ENCODE measurements around the gene LRRC4C.
A peak's percentile ranks its signal among the peaks of the same experiment; 100 is the strongest.

Gene LRRC4C

GRCh38 chr11:41250408-41250935, 209.0 kb downstream of the LRRC4C start:
- DNase-seq (ENCODE audit: low read depth in 2 of 2): no peak

- no peak for DNase-seq (ENCODE audit: low read depth in 2 of 2)
Observed at GRCh38 chr11:41247621-41248020, 211.8 kb downstream of the LRRC4C start.

GRCh38 chr11:41246399-41246745, 213.1 kb downstream of the LRRC4C start:
- DNase-seq (ENCODE audit: low read depth in 2 of 2): no peak

GRCh38 chr11:41245704-41246398, 213.6 kb downstream of the LRRC4C start:
- no peak for DNase-seq (ENCODE audit: low read depth in 2 of 2)

- no peak for DNase-seq (ENCODE audit: low read depth in 2 of 2)
Observed at GRCh38 chr11:41245184-41245583, 214.3 kb downstream of the LRRC4C start.

- no peak for DNase-seq (ENCODE audit: low read depth in 2 of 2)
Observed at GRCh38 chr11:41237382-41237781, 222.1 kb downstream of the LRRC4C start.

GRCh38 chr11:41235668-41236067, 223.8 kb downstream of the LRRC4C start:
- no peak for DNase-seq (ENCODE audit: low read depth in 2 of 2)

- no peak for DNase-seq (ENCODE audit: low read depth in 2 of 2)
Observed at GRCh38 chr11:41225856-41226633, 233.4 kb downstream of the LRRC4C start.

GRCh38 chr11:41222236-41222635, 237.2 kb downstream of the LRRC4C start:
- no peak for DNase-seq (ENCODE audit: low read depth in 2 of 2)

GRCh38 chr11:41206388-41206787, 253.1 kb downstream of the LRRC4C start:
- DNase-seq (ENCODE audit: low read depth in 2 of 2): no peak

GRCh38 chr11:41201156-41201555, 258.3 kb downstream of the LRRC4C start:
- peak in 1 of 2 experiments; percentile 2 for DNase-seq (ENCODE audit: low read depth in 2 of 2)

- DNase-seq (ENCODE audit: low read depth in 2 of 2): no peak
Observed at GRCh38 chr11:41190437-41191082, 268.9 kb downstream of the LRRC4C start.

GRCh38 chr11:41189701-41190436, 269.6 kb downstream of the LRRC4C start:
- DNase-seq (ENCODE audit: low read depth in 2 of 2): no peak

GRCh38 chr11:41177791-41178190, 281.7 kb downstream of the LRRC4C start:
- no peak for DNase-seq (ENCODE audit: low read depth in 2 of 2)

- no peak for DNase-seq (ENCODE audit: low read depth in 2 of 2)
Observed at GRCh38 chr11:41175304-41175972, 284.0 kb downstream of the LRRC4C start.

- no peak for DNase-seq (ENCODE audit: low read depth in 2 of 2)
Observed at GRCh38 chr11:41146326-41146725, 313.1 kb downstream of the LRRC4C start.

GRCh38 chr11:41145420-41145819, 314.0 kb downstream of the LRRC4C start:
- DNase-seq (ENCODE audit: low read depth in 2 of 2): no peak

GRCh38 chr11:41134971-41135370, 324.5 kb downstream of the LRRC4C start:
- DNase-seq (ENCODE audit: low read depth in 2 of 2): no peak

- DNase-seq (ENCODE audit: low read depth in 2 of 2): no peak
Observed at GRCh38 chr11:41133023-41133422, 326.4 kb downstream of the LRRC4C start.

GRCh38 chr11:41121600-41121999, 337.9 kb downstream of the LRRC4C start:
- no peak for DNase-seq (ENCODE audit: low read depth in 2 of 2)

- DNase-seq (ENCODE audit: low read depth in 2 of 2): no peak
Observed at GRCh38 chr11:41119484-41119883, 340.0 kb downstream of the LRRC4C start.

Measured in stimulated activated CD4-positive, alpha-beta T cell treated with anti-CD3 and anti-CD28 coated beads, Interleukin-12 subunit alpha, Interleukin-12 subunit beta, amount 100 ng/mL, for 24 hours (primary cell).